Skin epidermis (tissue), 12 donors: Measurements from ENCODE around the gene ARHGAP42.

Experiments used
- H3K27ac ChIP-seq, 21 experiments: fragments of 200-600 bp; sonication (generic) in 11 of 21; one replicate each; pipeline ENCODE4 v1.5.0; 2020; ENCODE audit warnings: mild to moderate bottlenecking in 3 of 21, inconsistent platforms in 2 of 21, moderate library complexity in 2 of 21
- H3K4me3 ChIP-seq, 7 experiments: fragments of 200-600 bp; sonication (generic) in 2 of 7; one replicate each; pipeline ENCODE4 v1.5.0; 2020; ENCODE audit warnings: inconsistent platforms in 2 of 7, mild to moderate bottlenecking in 2 of 7, moderate library complexity in 1 of 7

Gene ARHGAP42

DNA sequence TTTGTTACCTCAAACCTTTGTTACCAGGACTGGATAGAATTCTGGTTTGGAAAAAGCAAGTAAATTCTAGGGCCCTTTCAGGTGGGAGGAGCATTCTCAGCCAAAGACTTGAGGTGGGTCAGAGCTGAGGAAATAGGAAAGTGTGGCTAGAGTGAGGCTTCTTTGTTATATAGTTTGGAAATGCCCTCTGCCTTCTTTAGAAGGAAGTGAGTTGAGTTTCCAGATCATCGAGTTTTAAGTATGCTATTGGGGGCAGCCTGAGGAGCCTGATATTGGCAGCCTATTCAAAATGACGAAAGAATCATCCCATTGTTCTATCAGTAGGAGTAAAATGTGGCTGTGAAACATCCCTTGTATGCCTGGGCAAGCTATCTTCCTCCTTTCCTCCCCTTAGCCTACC lies 134.1 kb downstream of the ARHGAP42 start:
- no peak overlapping the region for H3K4me3 ChIP-seq
- H3K27ac ChIP-seq, result peak overlapping the region in 3 of 21 experiments; percentile 4 to 37 (median 20)

GRCh38 chr11:100823360-100823759 lies 136.3 kb downstream of the ARHGAP42 start:
- H3K4me3 ChIP-seq, result no peak overlapping the region
- H3K27ac ChIP-seq, result peak overlapping the region in 4 of 21 experiments; percentile 33 to 47 (median 42)

GRCh38 chr11:100824041-100824809 lies 137.1 kb downstream of the ARHGAP42 start:
- Histone ChIP-seq H3K4me3 (no peak overlapping the region), H3K27ac (no peak overlapping the region)

GRCh38 chr11:100825626-100826025 lies 138.5 kb downstream of the ARHGAP42 start:
- H3K4me3 ChIP-seq, result no peak overlapping the region
- no peak overlapping the region for H3K27ac ChIP-seq

- Histone ChIP-seq H3K27ac (no peak overlapping the region), H3K4me3 (no peak overlapping the region)
These were observed 141.0 kb downstream of the ARHGAP42 start for GRCh38 chr11:100827934-100828661.

DNA sequence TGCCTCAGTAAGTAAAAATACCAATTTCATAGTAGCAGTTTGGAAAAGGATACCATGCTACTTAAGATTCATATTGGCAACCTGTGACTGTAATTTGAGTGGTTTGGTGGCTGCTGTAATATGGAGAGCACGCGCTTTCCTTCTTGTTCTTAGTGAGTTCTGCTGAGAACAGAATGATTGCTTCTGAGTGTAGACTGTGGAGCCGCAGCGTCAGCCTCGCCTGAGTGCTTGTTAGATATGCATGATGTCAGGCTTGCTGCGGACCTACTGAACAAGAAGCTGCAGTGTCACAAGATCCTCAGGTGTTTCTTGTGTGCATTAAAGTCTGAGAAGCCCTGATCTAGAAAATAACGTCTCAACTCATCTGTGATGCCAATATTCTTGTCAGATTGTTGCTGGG lies 143.2 kb downstream of the ARHGAP42 start:
- Histone ChIP-seq H3K4me3 (no peak overlapping the region), H3K27ac (peak overlapping the region in 1 of 21 experiments; percentile 68)

DNA sequence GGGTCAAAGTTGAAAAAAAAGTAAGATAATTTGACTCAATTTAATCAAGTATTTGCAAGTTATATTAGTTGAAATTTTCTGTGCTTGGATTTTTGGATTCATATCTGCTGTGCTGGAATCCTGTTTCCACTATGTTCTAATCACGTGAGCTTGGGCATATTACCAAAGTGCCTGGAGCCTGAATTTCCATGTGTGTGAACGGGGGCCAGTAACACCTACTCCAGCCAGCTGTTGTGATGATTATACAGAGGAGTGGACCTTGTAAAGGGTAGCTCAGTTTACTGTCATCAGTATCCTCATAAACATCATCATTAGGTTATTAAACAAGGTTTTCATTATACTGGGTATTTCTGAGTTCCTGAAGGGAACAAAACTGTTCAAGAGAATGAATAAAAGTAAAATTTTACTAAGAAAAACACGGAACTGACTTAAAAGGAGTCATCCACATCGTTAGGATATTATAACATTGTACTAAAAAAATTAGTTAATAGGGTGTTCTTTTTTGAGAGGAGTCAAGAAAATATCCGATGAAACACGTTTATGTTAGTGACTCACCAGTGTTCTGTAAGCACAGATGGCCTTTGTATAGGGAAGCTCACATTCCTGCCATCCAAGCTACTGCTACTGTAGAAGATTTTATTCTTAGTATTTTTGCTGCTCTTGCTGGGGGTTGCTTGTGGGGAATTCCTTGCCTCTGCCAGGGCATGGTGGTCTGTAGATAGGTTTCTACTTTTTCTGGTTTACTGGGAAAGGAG lies 144.1 kb downstream of the ARHGAP42 start:
- H3K27ac ChIP-seq, result peak overlapping the region in 4 of 21 experiments; percentile 14 to 68 (median 32)
- H3K4me3 ChIP-seq, result no peak overlapping the region

DNA sequence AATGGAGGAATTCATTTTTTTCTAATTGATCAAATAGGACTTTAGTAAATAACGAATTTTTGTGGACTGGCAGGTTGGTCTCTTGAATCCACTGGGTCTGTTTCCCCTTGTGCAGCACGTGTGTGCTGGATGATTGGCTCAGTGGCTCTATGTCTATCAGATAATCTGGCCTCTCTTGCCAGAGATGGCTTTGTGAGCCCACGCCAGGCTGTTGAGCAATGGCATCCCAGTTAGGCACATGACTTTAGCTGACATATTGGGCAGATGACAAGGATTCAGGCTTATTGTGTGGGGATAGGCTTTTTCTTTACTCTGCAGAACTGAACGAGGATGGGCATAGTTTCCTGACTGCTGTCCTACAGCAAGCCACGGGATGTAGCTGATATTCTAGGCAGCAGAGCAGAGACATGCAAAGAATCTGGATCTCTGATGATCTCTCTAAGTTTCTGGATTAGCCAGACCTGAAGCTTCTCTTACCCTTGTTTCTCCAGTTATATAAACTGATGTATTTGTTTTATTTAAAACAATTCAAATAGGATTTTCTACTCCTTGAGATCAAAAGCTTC lies 144.9 kb downstream of the ARHGAP42 start:
- Histone ChIP-seq H3K27ac (peak overlapping the region in 5 of 21 experiments; percentile 14 to 68 (median 24)), H3K4me3 (no peak overlapping the region)

DNA sequence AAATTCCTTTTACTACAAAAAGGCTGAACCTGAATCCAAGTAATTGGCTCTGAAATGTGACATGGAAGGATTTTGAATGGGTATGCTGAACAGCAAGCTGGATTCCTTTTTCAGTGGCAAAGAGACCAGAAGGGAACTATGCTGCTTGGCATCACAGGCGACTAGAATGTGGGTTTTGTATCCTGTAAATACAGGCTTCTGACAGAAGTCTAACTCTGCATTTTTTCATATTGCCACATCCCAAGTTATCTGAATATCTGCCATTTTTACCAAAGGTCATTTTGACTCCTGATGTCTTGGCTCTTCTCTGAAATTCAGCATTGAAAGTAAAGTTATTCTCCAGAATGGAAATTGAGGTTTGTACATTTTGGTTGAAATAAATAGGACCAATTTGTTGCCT lies 145.7 kb downstream of the ARHGAP42 start:
- Histone ChIP-seq H3K27ac (peak overlapping the region in 2 of 21 experiments; percentile 12 to 19), H3K4me3 (no peak overlapping the region)

DNA sequence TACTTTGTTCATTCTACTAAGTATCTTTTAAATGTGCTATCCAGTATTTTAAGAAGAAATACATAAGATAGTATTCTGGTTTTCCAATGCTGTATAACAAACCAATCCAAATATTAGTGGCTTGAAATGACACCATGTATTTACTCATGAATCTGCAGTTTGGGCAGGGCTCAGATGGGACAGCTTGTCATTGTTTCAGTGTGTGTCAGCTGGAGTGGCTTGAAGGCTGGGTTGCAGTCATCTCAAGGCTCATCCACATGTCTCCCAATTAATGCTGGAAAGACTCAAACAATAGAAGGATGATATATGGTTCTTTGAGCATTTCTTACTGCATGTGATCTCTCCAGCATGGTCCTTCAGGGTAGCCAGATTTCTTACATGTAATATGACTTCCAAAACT lies 146.2 kb downstream of the ARHGAP42 start:
- H3K27ac ChIP-seq, result peak overlapping the region in 1 of 21 experiments; percentile 19
- H3K4me3 ChIP-seq, result no peak overlapping the region

DNA sequence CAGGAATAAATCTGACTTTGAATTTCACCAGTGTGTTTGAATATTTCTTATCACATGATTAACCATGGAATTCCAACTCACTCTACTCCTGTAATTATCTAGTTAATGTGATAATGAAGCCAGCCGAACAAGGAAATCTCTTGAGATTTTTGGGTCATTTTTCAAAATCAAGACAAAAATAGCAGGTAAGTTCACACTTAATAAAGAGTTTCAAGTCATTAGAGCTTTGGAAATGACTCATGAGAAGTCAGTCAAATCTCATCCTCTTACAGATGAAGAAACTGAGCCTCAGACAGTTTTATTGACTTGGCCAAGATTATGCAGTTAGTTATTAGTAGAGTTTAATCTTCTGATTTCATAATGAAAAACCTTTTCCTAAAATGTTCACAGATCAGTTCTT lies 148.8 kb downstream of the ARHGAP42 start:
- no peak overlapping the region for H3K4me3 ChIP-seq
- no peak overlapping the region for H3K27ac ChIP-seq

GRCh38 chr11:100837311-100837710 lies 150.2 kb downstream of the ARHGAP42 start:
- Histone ChIP-seq H3K27ac (no peak overlapping the region), H3K4me3 (no peak overlapping the region)

- H3K27ac ChIP-seq, result no peak overlapping the region
- no peak overlapping the region for H3K4me3 ChIP-seq
These were observed 154.8 kb downstream of the ARHGAP42 start for GRCh38 chr11:100841711-100842407.

DNA sequence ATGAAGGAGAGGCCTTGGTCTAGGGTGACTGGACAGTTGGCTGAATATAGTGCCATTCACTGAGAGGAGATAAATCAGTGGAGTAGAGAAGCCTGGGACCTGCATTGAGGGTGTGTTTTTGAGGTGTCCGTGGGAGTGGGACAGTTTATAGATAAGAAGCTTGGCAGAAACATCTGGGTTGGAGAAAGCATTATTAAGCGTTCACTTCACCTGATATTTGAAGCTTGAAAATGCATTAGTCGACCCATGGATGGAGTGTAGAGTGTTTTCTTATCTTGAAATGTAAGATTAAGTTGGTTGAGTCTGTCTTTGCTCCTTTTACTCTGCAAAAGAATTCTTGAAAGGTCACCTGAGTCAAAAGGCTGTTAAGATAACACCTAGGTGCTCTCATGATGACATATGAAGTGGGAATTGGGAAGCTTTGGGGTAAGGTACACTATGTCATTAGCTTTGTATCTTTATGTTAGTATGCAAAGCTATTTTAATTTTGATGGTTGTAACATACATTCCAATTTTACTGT lies 160.7 kb downstream of the ARHGAP42 start:
- Histone ChIP-seq H3K4me3 (no peak overlapping the region), H3K27ac (no peak overlapping the region)

GRCh38 chr11:100849009-100849900 lies 162.2 kb downstream of the ARHGAP42 start:
- peak overlapping the region in 8 of 21 experiments; percentile 16 to 70 (median 26) for H3K27ac ChIP-seq
- no peak overlapping the region for H3K4me3 ChIP-seq

GRCh38 chr11:100849901-100850235 lies 162.8 kb downstream of the ARHGAP42 start:
- Histone ChIP-seq H3K4me3 (no peak overlapping the region), H3K27ac (peak overlapping the region in 5 of 21 experiments; percentile 9 to 62 (median 36))

DNA sequence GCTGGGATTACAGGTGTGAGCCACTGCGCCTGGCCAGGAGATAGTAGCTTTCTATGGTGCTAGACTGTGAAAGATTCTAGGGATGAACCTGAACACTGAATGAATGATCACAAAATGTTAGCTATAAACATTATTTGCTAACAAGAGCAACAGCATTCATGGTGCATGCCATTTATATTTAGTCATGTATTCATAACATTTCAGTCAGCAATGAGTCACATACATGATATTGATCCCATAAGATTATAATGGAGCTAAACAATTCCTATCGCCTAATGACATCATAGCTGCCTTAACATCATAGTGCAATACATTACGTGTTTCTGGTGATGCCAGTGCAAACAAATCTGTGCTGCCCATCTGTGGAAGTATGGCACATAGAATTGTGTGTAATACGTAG lies 164.1 kb downstream of the ARHGAP42 start:
- Histone ChIP-seq H3K4me3 (no peak overlapping the region), H3K27ac (no peak overlapping the region)

GRCh38 chr11:100851584-100852152 lies 164.6 kb downstream of the ARHGAP42 start:
- no peak overlapping the region for H3K4me3 ChIP-seq
- H3K27ac ChIP-seq, result no peak overlapping the region
